NB4 (cell line): ENCODE results near the gene GCSAML.

ENCODE experiments used
- MYC ChIP-seq: IDR thresholded peaks from 2 replicates; pipeline ENCODE4 v1.6.1; 2011; ENCODE audit warnings: low read depth, low read length
- POLR2A ChIP-seq: IDR thresholded peaks from 2 replicates; pipeline ENCODE4 v1.6.1; 2011; ENCODE audit warnings: mild to moderate bottlenecking; ENCODE audit not compliant: insufficient read length; ENCODE audit errors: extremely low read depth
- TF ChIP-seq, protein P1 (sequence below): IDR thresholded peaks from one replicate; pipeline ENCODE4 v1.5.1; 2012; ENCODE audit warnings: low read depth, low read length

DNA sequence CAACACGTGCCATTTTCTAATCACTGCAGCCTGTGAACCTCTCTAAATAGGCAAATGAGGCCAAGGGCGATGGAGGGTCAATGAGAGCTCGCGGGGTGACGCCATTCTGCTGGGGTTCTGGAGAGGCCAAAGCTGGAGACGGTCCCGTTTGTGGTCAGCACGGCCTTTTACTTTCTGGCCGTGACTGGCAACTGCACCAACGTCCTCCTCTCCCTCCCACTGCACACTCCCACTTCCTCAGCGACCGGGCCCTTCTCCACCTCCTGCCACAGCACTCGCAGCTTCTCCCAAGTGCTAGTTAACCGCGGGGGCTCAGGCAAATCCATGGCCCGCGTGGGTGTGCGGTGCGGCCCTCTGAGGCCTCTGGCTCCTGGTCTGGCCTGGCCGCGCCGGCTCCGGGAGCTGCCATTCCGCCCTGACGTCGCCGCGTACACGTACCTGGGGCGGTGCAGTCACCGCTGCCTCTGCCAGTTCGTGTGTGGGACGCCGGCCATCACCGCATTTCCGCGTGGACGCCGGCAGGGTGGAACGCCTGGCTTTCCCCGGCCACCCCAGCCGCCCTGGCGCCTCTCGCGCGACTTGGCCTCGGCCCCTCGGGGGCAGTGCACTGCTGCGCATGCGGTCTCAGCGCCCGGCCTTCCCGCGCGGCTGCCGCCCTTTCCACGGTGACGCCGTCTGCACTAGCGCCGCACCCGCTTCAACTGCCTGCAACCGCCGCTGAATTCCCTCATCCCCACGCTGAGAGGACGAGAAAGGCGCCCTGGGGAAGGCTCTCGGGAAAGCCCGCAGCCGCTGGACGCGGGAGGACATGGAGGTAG is 30.9 kb upstream of the GCSAML start:
- TF ChIP-seq, protein P1, sequence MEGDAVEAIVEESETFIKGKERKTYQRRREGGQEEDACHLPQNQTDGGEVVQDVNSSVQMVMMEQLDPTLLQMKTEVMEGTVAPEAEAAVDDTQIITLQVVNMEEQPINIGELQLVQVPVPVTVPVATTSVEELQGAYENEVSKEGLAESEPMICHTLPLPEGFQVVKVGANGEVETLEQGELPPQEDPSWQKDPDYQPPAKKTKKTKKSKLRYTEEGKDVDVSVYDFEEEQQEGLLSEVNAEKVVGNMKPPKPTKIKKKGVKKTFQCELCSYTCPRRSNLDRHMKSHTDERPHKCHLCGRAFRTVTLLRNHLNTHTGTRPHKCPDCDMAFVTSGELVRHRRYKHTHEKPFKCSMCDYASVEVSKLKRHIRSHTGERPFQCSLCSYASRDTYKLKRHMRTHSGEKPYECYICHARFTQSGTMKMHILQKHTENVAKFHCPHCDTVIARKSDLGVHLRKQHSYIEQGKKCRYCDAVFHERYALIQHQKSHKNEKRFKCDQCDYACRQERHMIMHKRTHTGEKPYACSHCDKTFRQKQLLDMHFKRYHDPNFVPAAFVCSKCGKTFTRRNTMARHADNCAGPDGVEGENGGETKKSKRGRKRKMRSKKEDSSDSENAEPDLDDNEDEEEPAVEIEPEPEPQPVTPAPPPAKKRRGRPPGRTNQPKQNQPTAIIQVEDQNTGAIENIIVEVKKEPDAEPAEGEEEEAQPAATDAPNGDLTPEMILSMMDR: no peak
- TF ChIP-seq MYC (no peak), POLR2A (no peak)
